Measurements from ENCODE around the gene IFRD2.

DNA sequence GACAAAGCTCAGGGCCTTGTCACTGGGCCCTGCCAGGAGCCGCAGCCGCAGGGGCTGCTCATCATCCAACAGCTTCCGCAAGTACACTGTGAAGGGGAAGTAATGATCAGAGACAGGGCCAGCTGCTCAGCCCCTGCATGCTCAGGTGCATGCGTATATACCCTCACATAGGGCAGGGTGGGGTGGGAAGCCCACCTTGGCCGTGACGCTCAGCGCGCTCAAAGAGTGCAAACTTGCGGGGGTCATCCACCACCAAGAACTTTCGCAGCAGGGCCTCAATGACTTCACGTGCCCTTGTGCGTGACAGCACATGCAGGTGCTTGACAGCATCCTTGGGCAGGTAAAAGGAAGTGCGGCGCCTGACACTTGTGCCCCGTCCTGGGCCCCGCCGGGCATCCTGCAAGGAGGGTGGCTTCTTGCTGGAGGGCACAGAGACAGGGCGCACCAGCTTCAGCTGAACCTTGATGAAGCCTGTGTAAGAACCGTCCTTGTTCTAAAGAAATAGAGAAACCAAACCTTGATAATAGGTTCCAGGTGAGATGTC lies 39.2 kb upstream of the IFRD2 start:
- TF ChIP-seq CTCF (conservative IDR thresholded peaks at IDR 0.05), result no peak
- no peak for TF ChIP-seq ZFX (IDR thresholded peaks at IDR 0.05)
